Activated naive CD4-positive, alpha-beta T cell treated with anti-CD3 and anti-CD28 coated beads, Interleukin-2, amount 50 U/mL, for 24 hours (primary cell): ENCODE data around the gene SPDYC.
A peak's percentile ranks its signal among the peaks of the same experiment; 100 is the strongest.
"Not testable (repeated sequence)": the region's sequence is repeated elsewhere in the genome, so short reads cannot be mapped to it uniquely, and the experiment has no call there.

Experiments
- H3K27ac Mint-ChIP-seq: one replicate; pipeline ENCODE4 v1.8.0; 2021; ENCODE audit warnings: mild to moderate bottlenecking, mixed read lengths
- H3K27me3 Mint-ChIP-seq: one replicate; pipeline ENCODE4 v1.8.0; 2021; ENCODE audit warnings: mixed read lengths
- H3K36me3 Mint-ChIP-seq: one replicate; pipeline ENCODE4 v1.8.0; 2021; ENCODE audit warnings: mixed read lengths
- H3K4me1 Mint-ChIP-seq: one replicate; pipeline ENCODE4 v1.8.0; 2021; ENCODE audit warnings: mixed read lengths
- H3K4me3 Mint-ChIP-seq: one replicate; pipeline ENCODE4 v1.8.0; 2021; ENCODE audit warnings: mild to moderate bottlenecking, mixed read lengths
- H3K9me3 Mint-ChIP-seq: one replicate; pipeline ENCODE4 v1.8.0; 2021; ENCODE audit warnings: mixed read lengths

SPDYC gene

DNA sequence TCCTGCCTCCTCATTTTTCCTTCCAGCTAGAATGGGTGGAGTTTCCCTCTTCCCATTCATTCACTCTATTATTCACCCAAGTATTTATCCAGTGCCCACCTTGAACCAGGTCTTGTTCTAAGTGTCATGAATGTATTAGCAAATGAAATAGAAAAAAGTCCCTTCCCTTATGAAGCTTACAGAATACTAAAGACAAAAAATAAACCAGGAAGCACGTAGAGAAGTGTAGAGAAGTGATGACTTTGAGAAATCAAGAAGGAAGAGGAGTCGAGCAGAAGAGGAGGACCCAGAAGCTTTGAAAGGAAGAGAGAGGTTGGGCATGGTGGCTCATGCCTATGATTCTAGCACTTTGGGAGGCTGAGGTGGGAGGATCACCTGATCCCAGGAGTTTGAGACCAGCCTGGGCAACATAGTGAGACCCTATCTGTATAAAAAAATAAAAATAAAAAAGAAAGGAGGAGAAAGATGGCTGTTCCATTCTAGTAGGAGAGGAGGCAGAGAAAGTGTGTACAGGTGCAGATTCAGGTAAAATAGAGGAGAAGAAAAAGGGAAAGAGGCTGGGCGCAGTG is 18.6 kb upstream of the SPDYC start:
- no peak overlapping the region for H3K27ac Mint-ChIP-seq
- no peak overlapping the region for H3K4me3 Mint-ChIP-seq
- H3K4me1 Mint-ChIP-seq: no peaks in the 10 kb centered on the region
- no peaks in the 10 kb centered on the region for H3K27me3 Mint-ChIP-seq
- H3K36me3 Mint-ChIP-seq: peaks cover 1% of the 10 kb centered on the region
- H3K9me3 Mint-ChIP-seq: no peaks in the 10 kb centered on the region

DNA sequence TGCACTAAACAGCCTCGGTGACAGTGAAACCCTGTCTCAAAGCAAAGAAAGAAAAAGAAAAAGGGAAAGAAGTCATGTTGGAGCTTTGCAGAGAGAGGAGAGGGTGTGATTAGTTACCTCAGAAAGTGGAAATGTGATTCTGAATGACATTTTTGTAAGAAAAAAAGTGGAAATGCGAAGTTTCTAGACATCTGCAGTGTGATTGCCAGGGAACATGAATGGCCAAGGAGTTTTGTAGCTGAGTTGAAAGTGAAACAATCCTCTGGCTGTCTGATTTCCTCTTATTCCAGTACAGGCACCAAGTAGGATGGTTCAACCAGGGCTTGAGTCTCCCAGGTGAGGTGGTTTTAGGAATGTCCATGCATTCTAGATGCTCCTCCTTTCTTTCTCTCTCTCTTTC is 17.9 kb upstream of the SPDYC start:
- Mint-ChIP-seq H3K36me3 (peaks cover 1% of the 10 kb centered on the region), H3K9me3 (no peaks in the 10 kb centered on the region), H3K27ac (no peak overlapping the region), H3K4me1 (no peaks in the 10 kb centered on the region), H3K27me3 (no peaks in the 10 kb centered on the region), H3K4me3 (no peak overlapping the region)

GRCh38 chr11:65156256-65156655 is 13.8 kb upstream of the SPDYC start:
- H3K36me3 Mint-ChIP-seq: no peaks in the 10 kb centered on the region
- no peak overlapping the region for H3K27ac Mint-ChIP-seq
- H3K4me3 Mint-ChIP-seq: no peak overlapping the region
- no peaks in the 10 kb centered on the region for H3K4me1 Mint-ChIP-seq
- no peaks in the 10 kb centered on the region for H3K27me3 Mint-ChIP-seq
- no peaks in the 10 kb centered on the region for H3K9me3 Mint-ChIP-seq

DNA sequence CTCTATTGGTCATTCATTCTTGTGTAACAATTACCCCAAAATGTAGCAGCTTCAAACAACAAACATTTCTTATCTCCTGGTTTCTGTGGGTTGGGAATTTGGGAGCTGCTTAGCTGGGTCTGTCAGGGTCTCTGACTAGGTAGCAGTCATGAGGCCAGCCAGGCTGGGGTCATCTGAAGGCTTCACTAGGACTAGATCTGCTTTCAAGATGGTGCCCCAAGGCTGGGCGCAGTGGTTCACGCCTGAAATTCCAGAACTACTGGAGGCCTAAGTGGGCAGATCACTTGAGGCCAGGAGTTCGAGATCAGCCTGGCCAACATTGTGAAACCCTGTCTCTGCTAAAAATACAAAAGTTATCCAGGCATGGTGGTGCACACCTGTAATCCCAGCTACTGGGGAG is 13.1 kb upstream of the SPDYC start:
- Mint-ChIP-seq H3K9me3 (no peaks in the 10 kb centered on the region), H3K27ac (no peak overlapping the region), H3K4me3 (no peak overlapping the region), H3K4me1 (no peaks in the 10 kb centered on the region), H3K36me3 (no peaks in the 10 kb centered on the region), H3K27me3 (no peaks in the 10 kb centered on the region)

DNA sequence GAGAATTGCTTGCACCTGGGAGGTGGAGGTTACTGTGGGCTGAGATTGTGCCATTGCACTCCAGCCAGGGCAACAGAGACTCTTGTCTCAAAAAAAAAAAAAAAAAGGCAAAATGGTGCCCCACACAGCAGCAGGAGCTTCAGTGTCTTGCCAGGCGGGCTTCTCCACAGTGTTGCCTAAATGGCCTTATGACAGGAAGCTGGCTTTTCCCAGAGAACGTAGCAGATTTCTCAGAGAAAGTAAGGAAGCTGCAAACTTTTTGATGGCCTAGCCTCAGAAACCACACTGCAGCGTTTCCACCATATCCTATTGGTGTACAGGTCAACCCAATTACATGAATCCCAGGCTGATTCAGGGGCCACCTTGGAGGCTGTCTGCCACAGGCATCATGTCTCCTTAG is 12.7 kb upstream of the SPDYC start:
- no peak overlapping the region for H3K27ac Mint-ChIP-seq
- no peaks in the 10 kb centered on the region for H3K9me3 Mint-ChIP-seq
- H3K4me3 Mint-ChIP-seq: no peak overlapping the region

DNA sequence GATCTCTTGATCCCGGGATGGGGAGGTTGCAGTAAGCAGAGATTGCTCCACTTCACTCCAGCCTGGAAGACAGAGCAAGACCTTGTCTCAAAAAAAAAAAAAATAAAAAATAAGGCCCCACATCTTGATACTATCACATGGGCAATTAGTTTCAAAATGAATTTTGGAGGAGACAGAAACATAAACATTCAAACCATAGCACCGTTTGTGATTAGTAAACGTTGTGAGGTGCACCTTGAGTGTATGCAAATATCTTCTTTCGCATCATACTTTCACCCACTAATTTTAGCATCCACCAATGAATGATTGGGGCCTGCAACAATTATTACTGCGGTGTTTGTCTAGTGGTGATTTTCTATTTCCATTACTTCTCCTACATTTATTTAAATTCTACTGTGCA is 11.0 kb upstream of the SPDYC start:
- H3K27ac Mint-ChIP-seq: no peak overlapping the region
- H3K9me3 Mint-ChIP-seq: no peaks in the 10 kb centered on the region
- H3K4me3 Mint-ChIP-seq: no peak overlapping the region
- H3K36me3 Mint-ChIP-seq: no peaks in the 10 kb centered on the region
- H3K27me3 Mint-ChIP-seq: no peaks in the 10 kb centered on the region
- no peaks in the 10 kb centered on the region for H3K4me1 Mint-ChIP-seq

More for the DNA sequence above, 12.7 kb upstream of the SPDYC start:
- Mint-ChIP-seq H3K4me1 (no peaks in the 10 kb centered on the region), H3K36me3 (no peaks in the 10 kb centered on the region), H3K27me3 (no peaks in the 10 kb centered on the region)

DNA sequence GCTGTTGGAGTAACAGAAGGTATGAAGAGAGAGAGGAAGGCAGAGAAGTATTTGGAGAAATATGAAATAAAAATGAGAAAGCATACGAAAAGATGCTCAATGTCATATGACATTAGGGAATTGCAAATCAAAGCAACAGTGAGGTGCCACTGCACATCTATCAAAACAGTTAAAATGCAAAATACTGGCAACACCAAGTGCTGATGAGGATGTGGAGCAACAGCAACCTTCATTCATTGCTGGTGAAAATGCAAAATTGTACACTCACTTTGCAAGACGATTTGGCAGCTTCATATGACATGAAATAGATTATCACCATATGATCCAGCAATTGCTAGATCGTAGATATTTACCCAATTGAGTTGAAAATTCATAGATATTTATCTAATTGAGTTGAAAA is 9.4 kb upstream of the SPDYC start:
- H3K4me3 Mint-ChIP-seq: no peak overlapping the region
- H3K36me3 Mint-ChIP-seq: no peaks in the 10 kb centered on the region
- no peaks in the 10 kb centered on the region for H3K27me3 Mint-ChIP-seq
- H3K27ac Mint-ChIP-seq: no peak overlapping the region
- H3K4me1 Mint-ChIP-seq: no peaks in the 10 kb centered on the region
- H3K9me3 Mint-ChIP-seq: no peaks in the 10 kb centered on the region

DNA sequence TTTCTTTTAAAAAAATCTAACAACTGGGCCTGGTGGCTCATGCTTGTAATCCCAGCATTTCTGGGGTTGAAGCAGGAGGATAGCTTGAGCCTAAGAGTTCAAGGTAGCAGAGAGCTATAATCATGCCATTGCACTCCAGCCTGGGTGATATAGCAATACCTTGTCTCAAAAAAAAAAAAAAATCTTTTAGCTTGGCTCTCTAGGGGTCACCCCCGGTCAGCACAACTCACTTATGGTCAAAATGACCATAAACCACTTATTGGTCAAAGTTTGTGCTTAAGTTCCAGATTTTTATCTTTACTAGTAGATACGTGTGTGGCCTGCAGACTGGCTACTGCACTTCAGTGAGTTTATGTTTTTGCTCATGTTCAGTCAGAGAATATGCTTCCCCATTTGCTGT is 6.3 kb upstream of the SPDYC start:
- no peaks in the 10 kb centered on the region for H3K9me3 Mint-ChIP-seq
- no peaks in the 10 kb centered on the region for H3K4me1 Mint-ChIP-seq
- H3K27me3 Mint-ChIP-seq: no peaks in the 10 kb centered on the region
- H3K4me3 Mint-ChIP-seq: no peak overlapping the region
- no peak overlapping the region for H3K27ac Mint-ChIP-seq
- H3K36me3 Mint-ChIP-seq: no peaks in the 10 kb centered on the region

DNA sequence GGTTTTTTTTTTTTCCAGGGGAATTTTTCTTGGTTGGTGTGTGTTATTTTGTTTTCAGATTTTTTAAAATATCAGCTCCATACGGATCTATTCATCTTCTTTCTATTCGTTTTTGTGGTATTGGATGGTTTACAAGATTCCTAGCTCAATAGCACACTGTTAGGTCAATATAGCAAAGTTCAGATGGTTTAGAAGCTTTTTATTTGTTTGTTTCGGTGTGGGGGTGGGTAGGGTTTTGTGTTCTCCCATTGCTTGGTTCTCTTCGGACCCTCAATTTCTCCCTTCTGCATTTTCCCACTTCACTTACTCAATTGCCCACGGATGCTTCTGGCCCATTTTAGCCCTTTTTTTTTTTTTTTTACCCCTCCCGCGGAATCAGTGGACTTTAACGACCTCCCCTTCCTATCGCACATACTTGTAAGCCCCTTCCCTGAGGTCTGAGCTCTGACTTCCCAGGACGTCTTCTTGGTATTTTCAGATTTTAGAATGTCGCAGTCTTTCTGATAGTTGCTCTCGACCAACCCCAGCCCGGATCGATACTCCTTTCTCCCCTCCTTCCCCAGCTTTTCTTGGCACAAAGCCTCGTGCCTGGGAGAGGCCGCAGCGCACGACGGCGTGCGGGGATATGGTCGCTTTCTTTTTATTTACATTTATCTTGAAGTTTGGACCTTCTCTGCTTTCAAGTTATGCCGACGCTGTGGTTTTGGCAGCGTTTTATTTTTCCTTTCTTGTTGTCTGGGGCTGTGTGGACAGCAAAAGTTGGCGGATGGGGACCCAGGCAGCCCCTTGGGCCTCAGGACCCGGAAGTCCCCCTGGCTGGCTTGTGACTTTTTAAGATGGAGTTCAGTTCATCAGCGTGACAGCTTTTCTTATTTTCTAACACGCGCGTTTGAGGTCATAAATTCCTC is 4.4 kb upstream of the SPDYC start:
- Mint-ChIP-seq H3K4me1 (peaks cover 8% of the 10 kb centered on the region), H3K9me3 (no peaks in the 10 kb centered on the region), H3K27me3 (no peaks in the 10 kb centered on the region), H3K27ac (no peak overlapping the region), H3K36me3 (no peaks in the 10 kb centered on the region), H3K4me3 (no peak overlapping the region)

DNA sequence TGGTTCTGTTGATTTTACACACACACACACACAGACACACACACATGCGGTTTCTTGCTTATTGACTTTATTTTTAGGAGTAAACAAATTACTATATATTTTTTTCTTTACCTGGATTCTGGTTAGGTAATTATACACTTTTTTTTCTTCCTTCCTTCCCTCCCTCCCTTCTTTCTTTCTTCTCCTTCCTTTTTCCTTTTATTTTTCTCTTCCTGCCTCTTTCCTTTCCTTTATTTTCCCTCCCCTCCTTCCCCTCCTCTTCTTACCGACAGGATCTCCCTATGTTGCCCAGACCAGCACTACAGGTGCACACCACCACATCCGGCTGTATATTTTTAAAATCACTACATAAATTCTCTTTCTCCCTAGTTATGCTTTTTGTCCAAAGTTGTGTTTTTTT is 3.1 kb upstream of the SPDYC start:
- Mint-ChIP-seq H3K4me1 (peaks cover 8% of the 10 kb centered on the region), H3K4me3 (no peak overlapping the region), H3K27ac (no peak overlapping the region), H3K36me3 (no peaks in the 10 kb centered on the region), H3K27me3 (no peaks in the 10 kb centered on the region), H3K9me3 (no peaks in the 10 kb centered on the region)

DNA sequence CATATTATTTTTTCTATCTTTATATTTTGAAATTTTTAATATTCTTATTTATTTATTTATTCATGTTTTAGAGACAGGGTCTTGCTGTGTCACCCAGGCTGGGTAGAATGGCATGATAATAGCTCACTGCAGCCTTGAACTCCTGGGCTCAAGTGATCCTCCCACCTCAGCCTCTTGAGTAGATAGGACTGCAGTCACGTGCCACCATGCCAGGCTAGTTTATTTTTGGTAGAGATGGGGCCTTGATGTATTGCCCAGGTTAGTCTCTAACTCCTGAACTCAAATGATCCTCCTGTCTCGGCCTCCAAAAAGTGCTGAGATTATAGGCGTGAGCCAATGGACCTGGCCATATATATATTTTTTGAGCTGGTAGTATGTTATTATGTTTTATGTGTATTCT is 2.4 kb upstream of the SPDYC start:
- Mint-ChIP-seq H3K4me3 (no peak overlapping the region), H3K27ac (no peak overlapping the region), H3K27me3 (no peaks in the 10 kb centered on the region), H3K36me3 (no peaks in the 10 kb centered on the region), H3K9me3 (no peaks in the 10 kb centered on the region), H3K4me1 (peaks cover 8% of the 10 kb centered on the region)

DNA sequence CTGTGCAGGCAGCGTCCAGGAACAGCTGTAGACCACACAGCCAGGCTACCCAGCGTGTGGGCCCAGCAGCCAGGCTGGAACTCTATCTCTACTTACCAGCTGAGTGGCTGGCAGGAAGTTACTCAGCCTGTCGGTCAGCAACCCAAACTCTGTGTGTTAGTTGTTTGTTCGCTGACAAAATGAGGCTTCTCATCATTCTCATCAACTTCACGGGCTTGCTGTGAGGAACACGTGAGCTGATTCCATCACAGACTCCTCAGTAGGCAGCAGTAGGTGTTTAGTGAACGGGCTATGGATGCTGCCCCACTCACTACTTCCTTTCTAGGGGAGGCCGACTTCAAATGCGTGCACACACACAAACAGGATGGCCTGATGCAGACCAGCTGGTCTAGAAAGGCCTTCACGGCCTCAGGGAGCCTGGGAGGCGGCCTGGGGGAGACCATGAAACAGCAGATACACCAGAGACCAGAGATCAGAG is 830 bp upstream of the SPDYC start:
- Mint-ChIP-seq H3K27ac (peak overlapping the region; percentile 35), H3K36me3 (no peaks in the 10 kb centered on the region), H3K4me1 (peaks cover 8% of the 10 kb centered on the region), H3K4me3 (no peak overlapping the region), H3K27me3 (no peaks in the 10 kb centered on the region), H3K9me3 (no peaks in the 10 kb centered on the region)

GRCh38 chr11:65172600-65172999 is 2.6 kb downstream of the SPDYC start:
- H3K36me3 Mint-ChIP-seq: no peaks in the 10 kb centered on the region
- peaks cover 8% of the 10 kb centered on the region for H3K4me1 Mint-ChIP-seq
- H3K27ac Mint-ChIP-seq: no peak overlapping the region
- H3K27me3 Mint-ChIP-seq: no peaks in the 10 kb centered on the region
- no peak overlapping the region for H3K4me3 Mint-ChIP-seq
- no peaks in the 10 kb centered on the region for H3K9me3 Mint-ChIP-seq

- H3K36me3 Mint-ChIP-seq, H3K27me3 Mint-ChIP-seq, H3K27ac Mint-ChIP-seq, H3K4me3 Mint-ChIP-seq, H3K4me1 Mint-ChIP-seq, H3K9me3 Mint-ChIP-seq: not testable (repeated sequence)
These were observed 4.6 kb downstream of the SPDYC start for GRCh38 chr11:65174571-65175010.

DNA sequence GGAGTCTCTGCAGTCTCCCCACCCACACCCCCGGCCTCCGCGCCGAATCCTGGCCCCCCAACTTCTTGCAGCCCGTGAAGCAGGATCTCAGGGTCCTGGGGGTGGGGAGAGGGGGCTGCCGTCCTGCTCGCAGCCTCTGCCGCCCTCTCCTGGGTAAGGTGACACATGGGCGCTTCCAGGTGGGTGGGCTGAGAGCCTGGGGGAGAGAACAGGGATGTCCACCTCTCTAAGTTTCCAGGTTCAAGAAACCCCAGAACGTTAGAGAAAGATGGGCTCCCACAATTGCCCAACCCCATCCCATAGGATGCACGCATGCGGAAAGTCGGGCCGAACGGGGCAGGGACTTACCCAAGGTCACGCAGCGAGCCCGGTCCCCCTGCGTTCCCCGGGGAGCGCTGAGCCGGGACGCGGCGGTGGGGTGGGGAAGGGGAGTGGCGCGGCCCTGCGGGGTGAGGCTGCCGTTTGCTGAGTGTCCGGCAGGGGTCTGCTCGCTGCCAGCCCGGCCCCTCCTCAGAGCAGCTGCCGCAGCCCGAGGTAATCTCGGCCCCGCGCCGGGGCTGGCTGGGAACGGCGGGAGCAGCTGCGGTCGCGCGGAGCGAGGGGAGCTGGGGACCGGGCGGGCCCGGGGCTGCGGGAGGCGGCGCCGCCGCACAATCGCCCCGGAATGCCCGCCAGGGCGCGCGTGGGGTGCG is 11.0 kb downstream of the SPDYC start:
- no peaks in the 10 kb centered on the region for H3K27me3 Mint-ChIP-seq
- H3K27ac Mint-ChIP-seq: peak overlapping the region; percentile 79
- H3K4me3 Mint-ChIP-seq: peak overlapping the region; percentile 85
- no peaks in the 10 kb centered on the region for H3K9me3 Mint-ChIP-seq
- H3K4me1 Mint-ChIP-seq: peaks cover 18% of the 10 kb centered on the region
- no peaks in the 10 kb centered on the region for H3K36me3 Mint-ChIP-seq
